Measurements from ENCODE around the gene VIL1. TPM values are rescaled to one million over a fixed set of nuclear protein-coding genes. Genes with fewer than 3 reads are reported as not detected.

Gene VIL1
- polyA plus RNA-seq, 3 donors = not detected

DNA sequence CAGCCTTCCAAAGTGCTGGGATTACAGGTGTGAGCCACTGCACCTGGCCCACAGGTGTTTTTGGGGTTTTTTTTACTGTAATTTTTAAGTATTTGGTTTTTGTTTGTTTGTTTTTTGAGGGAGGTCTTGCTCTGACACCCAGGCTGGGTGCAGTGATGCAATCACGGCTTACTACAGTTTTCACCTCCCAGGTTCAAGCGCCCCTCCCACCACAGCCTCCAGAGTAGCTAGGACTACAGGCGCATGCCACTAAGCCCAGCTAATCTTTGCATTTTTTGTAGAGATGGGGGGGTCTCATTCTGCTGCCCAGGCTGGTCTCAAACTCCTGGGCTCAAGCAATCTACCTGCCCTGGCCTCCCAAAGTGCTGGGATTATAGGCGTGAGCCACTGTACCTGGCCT is 44.1 kb upstream of the VIL1 start:
- no peak overlapping the region for H3K9ac ChIP-seq (ENCODE audit: insufficient read depth, low read length, poor library complexity, severe bottlenecking)
- no peaks in the 10 kb centered on the region for H3K9me3 Mint-ChIP-seq
- peaks cover 46% of the 10 kb centered on the region for H3K4me1 Mint-ChIP-seq
- intact Hi-C loops (cut with micrococcal nuclease) = no loop called here
- no peak overlapping the region for H3K4me3 ChIP-seq (replicated peaks in 1 of 3; ENCODE audit: low read depth in 2 of 3, low read length in 3 of 3)
- H3K36me3 Mint-ChIP-seq = peaks cover 2 to 3% of the 10 kb centered on the region in 2 donors
- peaks cover 0 to 1% (median 0%) of the 10 kb centered on the region in 3 donors for H3K27me3 Mint-ChIP-seq (ENCODE audit: low read depth in 3 of 3)
- H3K27ac ChIP-seq (ENCODE audit: low read depth in 1 of 2, low read length in 2 of 2) = no peak overlapping the region
- no peaks in the 10 kb centered on the region for H3K36me3 ChIP-seq (replicated peaks in 1 of 2; ENCODE audit: control insufficient read depth in 1 of 2, insufficient read depth in 2 of 2, low read length in 2 of 2)
- WGBS (ENCODE audit: insufficient coverage) = no CpG with 5 or more reads among the region's 4 CpGs
- TF ChIP-seq, protein P1, sequence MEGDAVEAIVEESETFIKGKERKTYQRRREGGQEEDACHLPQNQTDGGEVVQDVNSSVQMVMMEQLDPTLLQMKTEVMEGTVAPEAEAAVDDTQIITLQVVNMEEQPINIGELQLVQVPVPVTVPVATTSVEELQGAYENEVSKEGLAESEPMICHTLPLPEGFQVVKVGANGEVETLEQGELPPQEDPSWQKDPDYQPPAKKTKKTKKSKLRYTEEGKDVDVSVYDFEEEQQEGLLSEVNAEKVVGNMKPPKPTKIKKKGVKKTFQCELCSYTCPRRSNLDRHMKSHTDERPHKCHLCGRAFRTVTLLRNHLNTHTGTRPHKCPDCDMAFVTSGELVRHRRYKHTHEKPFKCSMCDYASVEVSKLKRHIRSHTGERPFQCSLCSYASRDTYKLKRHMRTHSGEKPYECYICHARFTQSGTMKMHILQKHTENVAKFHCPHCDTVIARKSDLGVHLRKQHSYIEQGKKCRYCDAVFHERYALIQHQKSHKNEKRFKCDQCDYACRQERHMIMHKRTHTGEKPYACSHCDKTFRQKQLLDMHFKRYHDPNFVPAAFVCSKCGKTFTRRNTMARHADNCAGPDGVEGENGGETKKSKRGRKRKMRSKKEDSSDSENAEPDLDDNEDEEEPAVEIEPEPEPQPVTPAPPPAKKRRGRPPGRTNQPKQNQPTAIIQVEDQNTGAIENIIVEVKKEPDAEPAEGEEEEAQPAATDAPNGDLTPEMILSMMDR (IDR thresholded peaks at IDR 0.05) = no peak
- no peaks in the 10 kb centered on the region for H3K9me3 ChIP-seq (replicated peaks in 1 of 2; ENCODE audit: control insufficient read depth in 1 of 2, insufficient read depth in 1 of 2, low read length in 2 of 2)
- no peak overlapping the region for H2AFZ ChIP-seq (ENCODE audit: insufficient read depth, low read depth, low read length, poor library complexity, severe bottlenecking)
- H3K79me2 ChIP-seq (ENCODE audit: insufficient read depth, low read length) = no peaks in the 10 kb centered on the region
- no peaks in the 10 kb centered on the region for H3K27me3 ChIP-seq (ENCODE audit: control insufficient read depth in 2 of 2, insufficient read depth in 2 of 2, low read length in 2 of 2)
- peaks cover 46 to 52% of the 10 kb centered on the region in 2 donors for H3K4me1 ChIP-seq (ENCODE audit: control insufficient read depth in 1 of 2, insufficient read depth in 2 of 2, low read length in 2 of 2)
- H3K4me2 ChIP-seq (replicated peaks; ENCODE audit: extremely low read depth, low read length, poor library complexity, severe bottlenecking) = no peak overlapping the region
- H3K27ac Mint-ChIP-seq = peak overlapping the region in 3 of 7 donors; percentile 3 to 53 (median 18)
- no peak for DNase-seq
- no peak overlapping the region for H3K4me3 Mint-ChIP-seq
- no peaks in the 10 kb centered on the region for H4K20me1 ChIP-seq (ENCODE audit: insufficient read depth, low read length)

DNA sequence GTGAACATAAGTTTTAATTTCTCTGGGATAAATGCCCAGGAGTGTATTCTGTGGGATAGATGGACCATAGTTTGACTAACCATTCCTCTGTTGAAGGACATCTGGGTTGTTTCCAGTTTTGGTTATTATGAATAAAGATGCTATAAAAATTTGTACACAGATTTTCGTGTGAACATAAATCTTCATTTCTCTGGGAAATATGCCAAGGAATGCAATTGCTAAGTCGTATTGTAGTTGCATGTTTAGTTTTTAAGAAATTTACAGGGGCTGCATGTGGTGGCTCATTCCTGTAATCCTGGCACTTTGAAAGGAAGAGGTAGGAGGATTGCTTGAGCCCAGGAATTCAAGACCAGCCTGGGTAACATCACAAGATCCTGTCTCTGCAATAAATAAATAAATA is 43.7 kb upstream of the VIL1 start:
- DNase-seq = no peak
- Mint-ChIP-seq H3K4me3 (no peak overlapping the region), H3K36me3 (peaks cover 2 to 3% of the 10 kb centered on the region in 2 donors), H3K4me1 (peaks cover 45% of the 10 kb centered on the region), H3K27me3 (ENCODE audit: low read depth in 3 of 3) (peaks cover 0 to 3% (median 0%) of the 10 kb centered on the region in 3 donors), H3K27ac (peak overlapping the region in 3 of 7 donors; percentile 3 to 53 (median 18)), H3K9me3 (no peaks in the 10 kb centered on the region)
- Histone ChIP-seq H4K20me1 (ENCODE audit: insufficient read depth, low read length) (no peaks in the 10 kb centered on the region), H3K27ac (ENCODE audit: low read depth in 1 of 2, low read length in 2 of 2) (no peak overlapping the region), H3K9me3 (replicated peaks in 1 of 2; ENCODE audit: control insufficient read depth in 1 of 2, insufficient read depth in 1 of 2, low read length in 2 of 2) (no peaks in the 10 kb centered on the region), H2AFZ (ENCODE audit: insufficient read depth, low read depth, low read length, poor library complexity, severe bottlenecking) (no peak overlapping the region), H3K79me2 (ENCODE audit: insufficient read depth, low read length) (no peaks in the 10 kb centered on the region), H3K4me2 (replicated peaks; ENCODE audit: extremely low read depth, low read length, poor library complexity, severe bottlenecking) (no peak overlapping the region), H3K9ac (ENCODE audit: insufficient read depth, low read length, poor library complexity, severe bottlenecking) (no peak overlapping the region), H3K36me3 (replicated peaks in 1 of 2; ENCODE audit: control insufficient read depth in 1 of 2, insufficient read depth in 2 of 2, low read length in 2 of 2) (no peaks in the 10 kb centered on the region), H3K4me1 (ENCODE audit: control insufficient read depth in 1 of 2, insufficient read depth in 2 of 2, low read length in 2 of 2) (peaks cover 42 to 48% of the 10 kb centered on the region in 2 donors), H3K27me3 (ENCODE audit: control insufficient read depth in 2 of 2, insufficient read depth in 2 of 2, low read length in 2 of 2) (no peaks in the 10 kb centered on the region), H3K4me3 (replicated peaks in 1 of 3; ENCODE audit: low read depth in 2 of 3, low read length in 3 of 3) (no peak overlapping the region)
- WGBS (ENCODE audit: insufficient coverage) = no CpG with 5 or more reads among the region's 2 CpGs
- TF ChIP-seq, protein P1 (IDR thresholded peaks at IDR 0.05) = no peak
- intact Hi-C loops (cut with micrococcal nuclease) = no loop called here
